H54 (cell line): ENCODE data around the gene HNRNPAB.

ENCODE experiments used
- DNase-seq: peaks from one replicate; pipeline ENCODE4 v3.0.0; 2011; ENCODE audit warnings: low spot score, mixed read lengths; ENCODE audit not compliant: insufficient read length
- FAIRE-seq: peaks from 3 replicates; lab custom pipeline; 2011; peaks lifted over from hg19 to GRCh38; lab: Jason Lieb, UNC
- POLR2A ChIP-seq: IDR thresholded peaks from 2 replicates; pipeline ENCODE4 v1.6.1; 2011; ENCODE audit warnings: low read depth, mild to moderate bottlenecking, low read length

The HNRNPAB gene

DNA sequence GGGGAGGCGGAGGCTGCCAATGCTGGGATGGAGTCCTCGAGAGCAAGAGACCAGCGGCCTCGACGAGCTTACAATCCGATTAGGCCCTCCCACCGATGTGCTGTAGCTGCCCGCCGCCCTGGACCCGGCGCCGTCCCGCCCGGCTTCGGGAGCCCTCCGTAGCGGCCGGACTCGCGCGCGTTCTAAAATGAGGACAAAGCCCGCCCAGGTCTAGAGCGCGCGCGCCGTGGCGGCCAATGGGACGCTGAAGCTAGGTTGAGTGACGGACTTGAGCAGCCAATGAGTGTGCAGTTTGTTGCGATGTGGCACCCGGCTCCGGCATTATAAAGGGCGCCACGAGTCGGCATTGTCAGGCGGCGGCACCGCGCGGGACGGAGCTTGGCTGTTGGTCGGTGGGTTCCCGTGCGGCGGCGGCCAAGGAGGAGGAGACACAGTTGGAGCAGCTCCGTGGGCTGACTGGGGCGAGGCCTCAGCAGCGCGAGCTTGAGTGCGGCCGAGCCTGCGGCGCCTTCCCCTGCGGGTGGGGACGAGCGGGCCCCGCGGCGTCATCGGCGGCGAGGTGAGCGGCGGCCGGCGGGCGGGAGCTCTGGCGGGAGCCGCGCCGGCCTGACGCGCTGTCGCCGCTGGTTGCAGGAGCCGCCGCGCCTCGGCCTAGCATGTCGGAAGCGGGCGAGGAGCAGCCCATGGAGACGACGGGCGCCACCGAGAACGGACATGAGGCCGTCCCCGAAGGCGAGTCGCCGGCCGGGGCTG, at the start of gene HNRNPAB:
TSS of gene HNRNPAB (plus strand) at position 352 of the 753 bp plus-strand sequence. CDS start at position 657, 305 bp downstream.
- DNase-seq (peak; percentile 89), FAIRE-seq (no peak)
- TF ChIP-seq POLR2A, result peak; percentile 100

DNA sequence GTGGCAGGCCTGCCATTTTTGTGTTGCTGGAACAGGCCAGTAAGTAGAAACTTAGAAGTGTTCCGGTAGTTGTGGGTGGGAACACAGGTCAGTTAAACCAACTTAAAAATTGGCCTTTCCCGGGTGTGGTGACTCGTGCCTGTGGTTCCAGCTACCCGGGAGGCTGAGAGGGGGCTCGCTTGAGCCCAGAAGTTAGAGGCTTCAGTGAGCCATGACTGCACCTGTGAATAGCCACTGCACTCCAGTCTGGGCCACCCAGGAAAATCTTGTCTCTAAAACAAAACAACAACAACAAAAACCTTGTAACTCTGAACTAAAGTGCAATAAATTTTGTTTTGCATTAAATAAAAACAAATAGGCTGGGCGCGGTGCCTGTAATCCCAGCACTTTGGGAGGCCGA, 49.3 kb upstream of the HNRNPAB start:
- TF ChIP-seq POLR2A, result no peak
- DNase-seq (no peak), FAIRE-seq (no peak)

DNA sequence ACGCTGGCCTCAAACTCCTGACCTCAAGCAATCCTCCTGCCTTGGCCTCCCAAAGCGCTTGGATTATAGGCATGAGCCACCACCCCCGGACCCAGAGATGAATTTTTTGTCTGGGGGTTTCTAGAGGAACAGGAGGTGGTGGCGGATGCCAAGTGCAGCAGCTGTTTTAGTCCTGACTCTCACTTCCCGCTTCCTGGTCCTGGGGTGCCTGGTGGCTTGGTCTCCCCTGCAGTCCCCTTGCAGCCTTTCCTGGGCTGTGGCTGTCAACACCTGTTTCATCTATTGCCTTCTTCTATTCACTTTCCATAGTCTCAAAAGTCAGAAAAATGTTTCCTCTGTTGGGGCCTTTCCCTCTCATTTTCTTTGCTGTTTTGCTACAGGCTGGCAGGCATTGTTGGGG, 44.2 kb upstream of the HNRNPAB start:
- TF ChIP-seq POLR2A, result no peak
- DNase-seq, result no peak
- FAIRE-seq, result no peak

DNA sequence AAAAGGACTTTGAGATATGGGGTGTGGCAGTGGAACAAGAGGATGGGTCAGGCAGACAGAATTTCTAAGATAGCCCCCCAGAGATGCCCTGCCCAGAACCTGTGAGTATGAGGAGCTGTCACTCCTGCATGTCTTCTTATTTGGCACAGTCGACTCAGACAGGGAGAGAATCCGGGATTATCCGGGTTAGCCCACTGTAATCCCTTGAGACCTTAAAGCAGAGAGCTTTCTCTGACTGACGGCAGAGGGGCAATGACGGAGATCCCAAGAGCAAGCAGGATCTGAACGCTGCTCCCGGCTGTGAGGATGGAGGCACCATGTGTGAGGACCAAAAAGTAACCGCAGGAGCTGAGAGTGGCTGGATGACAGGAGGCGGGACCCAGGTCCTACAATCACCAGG, 41.9 kb upstream of the HNRNPAB start:
- FAIRE-seq, result no peak

DNA sequence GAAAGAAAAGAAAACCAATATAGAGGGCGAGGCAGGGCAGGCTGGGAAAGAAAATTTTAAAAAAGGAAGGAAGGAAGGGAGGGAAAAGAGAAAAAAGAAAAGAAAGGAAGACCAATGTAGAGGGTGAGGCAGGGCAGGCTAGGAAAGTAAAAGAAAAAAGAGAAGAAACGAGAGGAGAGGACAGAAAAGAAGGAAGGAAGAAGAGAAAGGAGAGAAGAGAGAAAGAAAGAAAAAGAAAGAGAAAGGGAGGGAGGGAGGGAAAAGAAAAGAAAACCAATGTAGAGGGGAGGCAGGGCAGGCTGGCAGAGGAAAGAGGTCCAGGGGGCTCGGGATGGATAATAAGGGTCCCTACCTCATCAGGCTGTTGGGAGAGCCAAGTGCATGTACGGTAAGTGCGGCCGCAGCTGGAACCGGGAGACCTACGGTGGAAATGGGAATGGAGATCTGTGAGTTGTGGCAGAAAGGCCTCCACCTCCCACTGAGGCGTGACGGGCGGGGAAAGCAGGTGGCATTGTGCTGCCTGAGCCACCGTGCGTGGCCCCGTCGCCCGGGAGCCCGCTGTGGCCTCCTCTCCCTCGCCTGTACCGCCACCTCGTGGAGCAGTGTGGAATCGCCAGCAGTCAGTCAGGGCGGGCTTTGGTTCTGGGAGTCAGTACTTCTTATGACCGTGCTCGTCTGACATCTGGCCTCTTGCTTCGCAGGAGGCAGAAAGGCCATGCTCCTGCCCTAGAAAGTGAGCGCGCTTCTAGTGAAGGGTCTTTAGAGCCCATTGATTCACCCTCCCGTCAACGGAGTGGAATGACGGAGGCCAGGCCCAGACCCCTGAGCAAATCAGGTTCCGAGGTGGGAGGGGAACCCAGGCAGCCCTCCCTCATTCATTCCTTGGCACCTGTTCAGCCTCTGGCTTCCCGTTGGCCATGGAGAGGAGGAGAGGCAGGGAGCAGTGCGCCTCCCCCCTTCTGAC, 40.3 kb upstream of the HNRNPAB start:
- FAIRE-seq (no peak), DNase-seq (peak; percentile 93)
- TF ChIP-seq POLR2A, result no peak

More for the DNA sequence above, 41.9 kb upstream of the HNRNPAB start:
- no peak for DNase-seq
- TF ChIP-seq POLR2A, result no peak

DNA sequence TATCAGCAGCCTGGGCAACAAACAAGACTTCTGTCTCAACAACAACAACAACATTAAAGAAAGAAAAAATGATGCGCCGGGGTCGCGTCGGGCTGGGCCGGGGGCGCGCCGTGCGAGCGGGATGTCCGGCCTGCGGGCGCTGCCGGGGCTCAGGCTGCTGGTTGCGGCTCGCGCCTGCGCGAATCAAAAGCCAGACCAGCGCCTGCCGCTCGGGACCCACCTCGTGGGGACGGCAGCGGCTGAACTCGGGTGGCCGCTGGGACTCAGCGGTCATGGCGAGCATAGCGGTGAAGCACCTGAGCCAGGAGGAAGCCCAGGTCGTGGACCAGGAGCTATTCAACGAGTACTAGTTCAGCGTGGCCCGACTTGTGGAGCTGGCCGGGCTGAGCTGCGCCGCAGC, 38.8 kb upstream of the HNRNPAB start:
- no peak for FAIRE-seq
- no peak for DNase-seq
- TF ChIP-seq POLR2A, result no peak

DNA sequence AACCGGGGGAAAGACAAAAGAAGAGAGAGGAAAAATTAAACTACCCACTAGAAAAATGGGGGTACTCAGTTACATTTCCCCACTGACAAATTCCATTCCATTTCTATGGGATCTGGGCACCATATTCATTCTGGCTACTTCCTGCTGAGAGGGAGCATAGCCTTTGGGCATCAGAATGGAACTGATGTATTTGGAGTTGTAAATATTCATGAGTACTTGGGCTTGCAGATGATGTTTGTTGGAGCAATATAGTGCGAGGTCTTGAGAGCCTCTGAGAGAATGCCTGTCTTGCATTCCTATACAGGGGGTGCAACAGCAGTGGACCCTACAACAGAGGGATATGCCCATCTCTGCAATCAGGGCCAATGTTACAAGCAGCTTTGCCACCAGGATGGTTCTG, 33.9 kb upstream of the HNRNPAB start:
- no peak for TF ChIP-seq POLR2A
- DNase-seq, result no peak
- no peak for FAIRE-seq

DNA sequence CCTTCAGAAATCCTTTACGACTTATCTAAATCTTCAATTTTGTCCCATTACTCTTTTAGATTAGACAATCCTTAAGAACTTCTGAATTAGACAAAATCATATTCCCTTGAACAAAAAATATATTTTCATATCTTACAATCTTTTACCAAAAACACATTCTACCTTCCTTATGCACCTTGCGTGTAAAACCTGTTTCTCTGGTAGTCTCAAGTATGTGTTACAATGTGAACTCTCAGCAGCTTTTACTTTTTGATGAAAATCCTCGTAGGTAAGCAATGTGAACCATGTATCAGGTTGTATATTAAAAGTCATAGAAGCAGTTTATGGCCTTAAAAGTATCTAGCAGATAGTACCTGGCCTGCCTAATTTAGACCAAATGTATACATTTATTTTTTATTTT, 29.9 kb upstream of the HNRNPAB start:
- no peak for TF ChIP-seq POLR2A
- FAIRE-seq, result no peak
- DNase-seq, result no peak

DNA sequence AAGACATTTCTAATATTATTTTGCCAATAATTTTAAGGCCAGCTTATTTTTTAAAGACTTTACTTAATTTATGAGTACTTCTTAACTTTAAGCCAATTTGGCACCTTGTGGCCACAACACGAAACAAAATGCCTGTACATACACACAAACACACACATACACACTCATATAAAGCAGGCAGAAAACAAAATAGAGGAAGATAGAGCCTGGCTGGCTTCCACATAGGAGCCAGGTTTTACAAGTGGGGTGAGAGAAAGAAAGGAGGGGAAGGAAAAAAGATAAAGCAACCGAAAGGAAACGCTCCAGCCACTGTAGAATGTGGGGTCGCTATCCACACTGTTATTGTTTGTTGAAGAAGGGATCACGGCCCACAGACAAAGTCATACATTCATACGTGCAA, 27.5 kb upstream of the HNRNPAB start:
- DNase-seq (no peak), FAIRE-seq (no peak)
- no peak for TF ChIP-seq POLR2A

DNA sequence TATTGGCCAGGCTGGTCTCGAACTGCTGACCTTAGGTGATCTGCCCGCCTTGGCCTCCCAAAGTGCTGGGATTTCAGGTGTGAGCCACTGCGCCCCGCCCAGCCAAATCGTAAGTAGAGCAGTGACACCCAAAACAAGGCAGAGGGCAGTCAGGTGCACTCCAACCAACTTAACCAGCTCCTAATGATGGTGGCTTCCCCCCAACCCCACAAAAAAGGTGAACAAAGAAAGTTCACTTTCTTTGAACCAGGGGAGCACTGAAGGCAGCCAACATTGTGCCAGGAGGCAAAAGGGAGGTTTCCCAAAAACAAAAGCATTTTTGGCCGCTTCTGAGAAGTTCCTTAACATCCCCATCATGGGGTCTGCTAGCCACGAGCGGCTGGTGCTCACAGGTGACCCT, 26.8 kb upstream of the HNRNPAB start:
- no peak for DNase-seq
- no peak for TF ChIP-seq POLR2A
- no peak for FAIRE-seq

DNA sequence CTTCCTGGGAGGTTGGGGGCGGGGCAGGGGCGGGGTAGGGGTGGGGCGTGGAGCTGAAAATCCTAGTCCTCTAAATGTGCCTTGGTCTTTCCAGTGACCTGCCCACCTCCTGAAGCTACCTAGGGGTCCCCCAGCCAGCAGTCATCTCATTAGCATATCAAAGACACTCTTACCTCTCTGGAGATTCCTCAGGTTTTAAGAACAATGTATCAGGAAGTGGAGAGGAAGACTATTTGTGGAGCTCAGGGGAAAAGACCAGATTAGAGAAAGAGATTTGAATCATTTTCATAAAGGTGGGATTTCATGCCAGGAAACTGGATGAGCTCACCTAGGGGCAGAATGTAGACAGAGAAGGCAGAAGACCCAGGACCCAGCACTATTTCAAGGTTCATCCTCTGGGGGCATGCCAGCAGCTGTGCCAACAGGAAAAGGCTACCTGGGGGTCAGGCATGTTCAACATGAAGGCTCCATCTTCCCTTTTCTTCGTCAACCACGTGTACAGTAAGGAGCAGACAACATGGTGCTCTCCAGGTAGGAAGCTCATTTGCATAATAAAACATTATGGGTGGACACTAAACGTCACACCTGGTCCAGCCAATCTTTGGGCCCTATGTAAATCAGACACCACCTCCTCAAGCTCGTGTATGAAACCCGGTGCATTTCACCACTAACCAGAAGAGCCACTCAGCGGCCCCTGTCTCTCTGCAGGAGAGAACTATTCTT, 24.0 kb upstream of the HNRNPAB start:
- DNase-seq (no peak), FAIRE-seq (no peak)
- no peak for TF ChIP-seq POLR2A

DNA sequence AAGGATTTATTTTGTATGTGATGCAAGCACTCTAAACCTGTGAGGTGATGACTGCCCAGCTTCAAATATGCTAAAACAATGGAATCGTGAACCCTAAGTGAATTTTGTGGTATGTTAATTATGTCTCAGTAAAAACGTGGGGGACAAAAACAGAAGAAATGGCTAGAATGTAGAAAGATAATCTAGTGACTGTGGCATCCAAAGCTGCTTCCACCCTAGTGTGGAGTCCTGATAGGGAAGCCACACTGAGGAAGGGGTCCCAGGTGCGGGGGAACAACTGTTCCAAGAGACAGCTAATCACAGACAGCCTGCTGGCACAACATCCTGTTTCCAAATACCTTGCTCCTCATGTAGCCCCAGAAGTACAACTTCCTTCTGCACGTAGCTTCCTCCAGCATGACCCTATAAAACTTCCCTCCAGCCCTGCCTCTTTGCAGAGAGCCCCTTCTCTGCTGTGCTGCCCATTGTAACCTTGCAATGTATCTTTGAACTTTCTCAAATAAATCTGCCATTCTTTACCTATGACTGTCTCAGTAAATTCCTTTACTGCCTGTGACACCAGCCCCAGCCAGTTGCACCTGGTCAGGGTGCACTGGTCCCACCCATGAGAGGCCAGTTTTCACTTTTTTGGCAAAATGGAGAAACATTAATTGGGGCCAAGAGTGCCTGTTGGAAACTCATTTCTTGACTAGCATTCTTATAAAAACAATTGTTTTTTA, 22.0 kb upstream of the HNRNPAB start:
- FAIRE-seq (no peak), DNase-seq (no peak)
- TF ChIP-seq POLR2A, result no peak

DNA sequence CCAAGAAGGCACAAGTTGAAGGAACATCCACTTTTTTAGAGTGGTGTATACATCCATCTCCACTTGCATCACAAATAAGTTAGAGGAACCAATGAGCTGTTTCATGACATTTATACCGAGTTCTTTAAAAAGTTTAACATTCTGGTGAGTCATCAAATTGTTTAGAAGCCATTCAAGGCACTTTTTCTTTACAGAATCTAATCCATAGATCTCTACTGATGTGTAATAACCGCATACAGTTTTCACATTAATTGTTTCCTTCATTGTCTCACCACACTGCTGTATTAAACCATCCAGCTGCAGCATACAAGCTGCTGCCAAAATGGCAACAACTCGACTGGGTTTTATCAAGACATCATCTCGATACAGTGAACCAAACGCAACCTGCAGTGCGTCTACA, 17.9 kb upstream of the HNRNPAB start:
- no peak for DNase-seq
- FAIRE-seq, result no peak
- TF ChIP-seq POLR2A, result no peak
